ENCODE measurements around the gene HSD17B2.

HSD17B2 gene

GRCh38 chr16:82033006-82033405, 2.0 kb upstream of the HSD17B2 start:
- peaks cover 0 to 11% (median 6%) of the 10 kb centered on the region in 5 experiments for H3K27me3 ChIP-seq (replicated peaks in 2 of 5; ENCODE audit: control insufficient read depth in 4 of 5, insufficient read depth in 5 of 5, low read length in 4 of 5)
- no peak overlapping the region for H3K4me3 ChIP-seq (ENCODE audit: control insufficient read depth in 1 of 7, extremely low read depth in 1 of 7, insufficient read depth in 4 of 7, low read depth in 2 of 7, low read length in 6 of 7)
- H3K4me1 ChIP-seq (ENCODE audit: control extremely low read depth in 1 of 4, control insufficient read depth in 4 of 4, insufficient read depth in 4 of 4, low read length in 3 of 4): no peaks in the 10 kb centered on the region
- POLR2A ChIA-PET: no interaction called here
- H3K27ac ChIP-seq (ENCODE audit: insufficient read depth in 1 of 2, low read depth in 1 of 2, low read length in 2 of 2, poor library complexity in 1 of 2, severe bottlenecking in 2 of 2): no peak overlapping the region
- CTCF ChIA-PET: no interaction called here
- DNase-seq: no peak
- H3K36me3 ChIP-seq (ENCODE audit: control insufficient read depth in 4 of 4, insufficient read depth in 4 of 4, low read length in 3 of 4): no peaks in the 10 kb centered on the region
- H3K9me3 ChIP-seq (ENCODE audit: control extremely low read depth in 1 of 5, control insufficient read depth in 4 of 5, insufficient read depth in 2 of 5, low read depth in 1 of 5, low read length in 4 of 5): no peaks in the 10 kb centered on the region
- WGBS (ENCODE audit: insufficient coverage): 93% methylated on average over 4 of the region's 6 CpGs

- Histone ChIP-seq H3K36me3 (ENCODE audit: control insufficient read depth in 4 of 4, insufficient read depth in 4 of 4, low read length in 3 of 4) (no peaks in the 10 kb centered on the region), H3K27me3 (replicated peaks in 2 of 5; ENCODE audit: control insufficient read depth in 4 of 5, insufficient read depth in 5 of 5, low read length in 4 of 5) (peaks cover 0 to 14% (median 6%) of the 10 kb centered on the region in 5 experiments), H3K4me3 (ENCODE audit: control insufficient read depth in 1 of 7, extremely low read depth in 1 of 7, insufficient read depth in 4 of 7, low read depth in 2 of 7, low read length in 6 of 7) (no peak overlapping the region), H3K4me1 (ENCODE audit: control extremely low read depth in 1 of 4, control insufficient read depth in 4 of 4, insufficient read depth in 4 of 4, low read length in 3 of 4) (no peaks in the 10 kb centered on the region), H3K27ac (ENCODE audit: insufficient read depth in 1 of 2, low read depth in 1 of 2, low read length in 2 of 2, poor library complexity in 1 of 2, severe bottlenecking in 2 of 2) (no peak overlapping the region), H3K9me3 (ENCODE audit: control extremely low read depth in 1 of 5, control insufficient read depth in 4 of 5, insufficient read depth in 2 of 5, low read depth in 1 of 5, low read length in 4 of 5) (no peaks in the 10 kb centered on the region)
- ChIA-PET CTCF (interaction anchor here (1.2 kb wide), 1 partner anchor 11 kb away, joined by 3 read pairs; no protein-coding TSS in a partner anchor), POLR2A (no interaction called here)
- DNase-seq: no peak
- 62% methylated on average over 3 of the region's 8 CpGs for WGBS (ENCODE audit: insufficient coverage)
These were observed 1.3 kb upstream of the HSD17B2 start for GRCh38 chr16:82033683-82034300.

GRCh38 chr16:82037251-82037650, 2.2 kb downstream of the HSD17B2 start:
- ChIA-PET CTCF (no interaction called here), POLR2A (no interaction called here)
- Histone ChIP-seq H3K4me1 (ENCODE audit: control extremely low read depth in 1 of 4, control insufficient read depth in 4 of 4, insufficient read depth in 4 of 4, low read length in 3 of 4) (no peaks in the 10 kb centered on the region), H3K27me3 (replicated peaks in 2 of 5; ENCODE audit: control insufficient read depth in 4 of 5, insufficient read depth in 5 of 5, low read length in 4 of 5) (peaks cover 0 to 20% (median 6%) of the 10 kb centered on the region in 5 experiments), H3K27ac (ENCODE audit: insufficient read depth in 1 of 2, low read depth in 1 of 2, low read length in 2 of 2, poor library complexity in 1 of 2, severe bottlenecking in 2 of 2) (no peak overlapping the region), H3K36me3 (ENCODE audit: control insufficient read depth in 4 of 4, insufficient read depth in 4 of 4, low read length in 3 of 4) (no peaks in the 10 kb centered on the region), H3K4me3 (ENCODE audit: control insufficient read depth in 1 of 7, extremely low read depth in 1 of 7, insufficient read depth in 4 of 7, low read depth in 2 of 7, low read length in 6 of 7) (no peak overlapping the region), H3K9me3 (ENCODE audit: control extremely low read depth in 1 of 5, control insufficient read depth in 4 of 5, insufficient read depth in 2 of 5, low read depth in 1 of 5, low read length in 4 of 5) (no peaks in the 10 kb centered on the region)
- DNase-seq: no peak
- WGBS (ENCODE audit: insufficient coverage): no CpG with 5 or more reads among the region's 4 CpGs

GRCh38 chr16:82037666-82038065, 2.6 kb downstream of the HSD17B2 start:
- ChIA-PET POLR2A (no interaction called here), CTCF (no interaction called here)
- Histone ChIP-seq H3K36me3 (ENCODE audit: control insufficient read depth in 4 of 4, insufficient read depth in 4 of 4, low read length in 3 of 4) (no peaks in the 10 kb centered on the region), H3K4me3 (ENCODE audit: control insufficient read depth in 1 of 7, extremely low read depth in 1 of 7, insufficient read depth in 4 of 7, low read depth in 2 of 7, low read length in 6 of 7) (no peak overlapping the region), H3K4me1 (ENCODE audit: control extremely low read depth in 1 of 4, control insufficient read depth in 4 of 4, insufficient read depth in 4 of 4, low read length in 3 of 4) (no peaks in the 10 kb centered on the region), H3K27ac (ENCODE audit: insufficient read depth in 1 of 2, low read depth in 1 of 2, low read length in 2 of 2, poor library complexity in 1 of 2, severe bottlenecking in 2 of 2) (no peak overlapping the region), H3K27me3 (replicated peaks in 2 of 5; ENCODE audit: control insufficient read depth in 4 of 5, insufficient read depth in 5 of 5, low read length in 4 of 5) (peaks cover 0 to 20% (median 6%) of the 10 kb centered on the region in 5 experiments), H3K9me3 (ENCODE audit: control extremely low read depth in 1 of 5, control insufficient read depth in 4 of 5, insufficient read depth in 2 of 5, low read depth in 1 of 5, low read length in 4 of 5) (no peaks in the 10 kb centered on the region)
- no peak for DNase-seq
- 57% methylated on average over 1 of the region's 2 CpGs for WGBS (ENCODE audit: insufficient coverage)

- Histone ChIP-seq H3K4me3 (ENCODE audit: control insufficient read depth in 1 of 7, extremely low read depth in 1 of 7, insufficient read depth in 4 of 7, low read depth in 2 of 7, low read length in 6 of 7) (no peak overlapping the region), H3K36me3 (ENCODE audit: control insufficient read depth in 4 of 4, insufficient read depth in 4 of 4, low read length in 3 of 4) (no peaks in the 10 kb centered on the region), H3K27ac (ENCODE audit: insufficient read depth in 1 of 2, low read depth in 1 of 2, low read length in 2 of 2, poor library complexity in 1 of 2, severe bottlenecking in 2 of 2) (no peak overlapping the region), H3K9me3 (ENCODE audit: control extremely low read depth in 1 of 5, control insufficient read depth in 4 of 5, insufficient read depth in 2 of 5, low read depth in 1 of 5, low read length in 4 of 5) (no peaks in the 10 kb centered on the region), H3K27me3 (replicated peaks in 2 of 5; ENCODE audit: control insufficient read depth in 4 of 5, insufficient read depth in 5 of 5, low read length in 4 of 5) (peaks cover 0 to 14% (median 6%) of the 10 kb centered on the region in 5 experiments), H3K4me1 (ENCODE audit: control extremely low read depth in 1 of 4, control insufficient read depth in 4 of 4, insufficient read depth in 4 of 4, low read length in 3 of 4) (no peaks in the 10 kb centered on the region)
- no peak for DNase-seq
- POLR2A ChIA-PET: no interaction called here
- CTCF ChIA-PET: interaction anchor here (1.2 kb wide), 1 partner anchor 189 kb away, joined by 3 read pairs; no protein-coding TSS in a partner anchor
- 75% methylated on average over 1 of the region's 3 CpGs for WGBS (ENCODE audit: insufficient coverage)
These were observed 5.2 kb downstream of the HSD17B2 start for GRCh38 chr16:82040296-82040695.

GRCh38 chr16:82041542-82041941, 6.5 kb downstream of the HSD17B2 start:
- DNase-seq: no peak
- no peak overlapping the region for H3K4me3 ChIP-seq (ENCODE audit: control insufficient read depth in 1 of 7, extremely low read depth in 1 of 7, insufficient read depth in 4 of 7, low read depth in 2 of 7, low read length in 6 of 7)
- no peaks in the 10 kb centered on the region for H3K36me3 ChIP-seq (ENCODE audit: control insufficient read depth in 4 of 4, insufficient read depth in 4 of 4, low read length in 3 of 4)
- ChIA-PET POLR2A (no interaction called here), CTCF (no interaction called here)
- no peak overlapping the region for H3K27ac ChIP-seq (ENCODE audit: insufficient read depth in 1 of 2, low read depth in 1 of 2, low read length in 2 of 2, poor library complexity in 1 of 2, severe bottlenecking in 2 of 2)
- H3K9me3 ChIP-seq (ENCODE audit: control extremely low read depth in 1 of 5, control insufficient read depth in 4 of 5, insufficient read depth in 2 of 5, low read depth in 1 of 5, low read length in 4 of 5): no peaks in the 10 kb centered on the region
- WGBS (ENCODE audit: insufficient coverage): 86% methylated on average over 4 of the region's 4 CpGs
- H3K4me1 ChIP-seq (ENCODE audit: control extremely low read depth in 1 of 4, control insufficient read depth in 4 of 4, insufficient read depth in 4 of 4, low read length in 3 of 4): no peaks in the 10 kb centered on the region
- peaks cover 0 to 9% (median 3%) of the 10 kb centered on the region in 5 experiments for H3K27me3 ChIP-seq (replicated peaks in 2 of 5; ENCODE audit: control insufficient read depth in 4 of 5, insufficient read depth in 5 of 5, low read length in 4 of 5)

GRCh38 chr16:82042144-82042543, 7.1 kb downstream of the HSD17B2 start:
- WGBS (ENCODE audit: insufficient coverage): 98% methylated on average over 8 of the region's 8 CpGs
- H3K4me3 ChIP-seq (ENCODE audit: control insufficient read depth in 1 of 7, extremely low read depth in 1 of 7, insufficient read depth in 4 of 7, low read depth in 2 of 7, low read length in 6 of 7): no peak overlapping the region
- POLR2A ChIA-PET: no interaction called here
- H3K4me1 ChIP-seq (ENCODE audit: control extremely low read depth in 1 of 4, control insufficient read depth in 4 of 4, insufficient read depth in 4 of 4, low read length in 3 of 4): no peaks in the 10 kb centered on the region
- H3K9me3 ChIP-seq (ENCODE audit: control extremely low read depth in 1 of 5, control insufficient read depth in 4 of 5, insufficient read depth in 2 of 5, low read depth in 1 of 5, low read length in 4 of 5): no peaks in the 10 kb centered on the region
- H3K27ac ChIP-seq (ENCODE audit: insufficient read depth in 1 of 2, low read depth in 1 of 2, low read length in 2 of 2, poor library complexity in 1 of 2, severe bottlenecking in 2 of 2): no peak overlapping the region
- peaks cover 0 to 9% (median 3%) of the 10 kb centered on the region in 5 experiments for H3K27me3 ChIP-seq (replicated peaks in 2 of 5; ENCODE audit: control insufficient read depth in 4 of 5, insufficient read depth in 5 of 5, low read length in 4 of 5)
- no peak for DNase-seq
- no peaks in the 10 kb centered on the region for H3K36me3 ChIP-seq (ENCODE audit: control insufficient read depth in 4 of 4, insufficient read depth in 4 of 4, low read length in 3 of 4)
- CTCF ChIA-PET: no interaction called here

All from common myeloid progenitor, CD34-positive (primary cell).